K562 (cell line): Measurements from ENCODE around the gene VPS37D. TPM values are rescaled to one million over a fixed set of nuclear protein-coding genes. Genes with fewer than 3 reads are reported as not detected.
A peak's percentile ranks its signal among the peaks of the same experiment; 100 is the strongest.

ENCODE experiments used
- BRD4 ChIP-seq: fragments of 200-600 bp; sonication (generic); IDR thresholded peaks from 2 replicates; pipeline ENCODE4 v1.6.1; 2017; ENCODE audit warnings: inconsistent platforms
- ELF4 ChIP-seq: fragments of 450-650 bp; formaldehyde crosslinking; IDR thresholded peaks from 2 replicates; pipeline ENCODE4 v1.4.0; 2022; ENCODE audit warnings: missing genetic modification characterization
- GATA2 ChIP-seq: sonication (generic); formaldehyde crosslinking; IDR thresholded peaks from 2 replicates; pipeline ENCODE4 v1.4.0; 2020; ENCODE audit warnings: mild to moderate bottlenecking, missing genetic modification reagents
- GATAD2B ChIP-seq: fragments of 450-650 bp; IDR thresholded peaks from 2 replicates; pipeline ENCODE4 v1.6.1; 2017; ENCODE audit warnings: mild to moderate bottlenecking, borderline replicate concordance
- MED1 ChIP-seq: sonication (generic); formaldehyde crosslinking; IDR thresholded peaks from 2 replicates; pipeline ENCODE4 v1.8.1; 2023; ENCODE audit warnings: missing genetic modification reagents, borderline replicate concordance
- NR2C1 ChIP-seq, 2 experiments: fragments of 450-650 bp; IDR thresholded peaks; 2 replicates each; pipeline ENCODE4 v1.6.1; 2017; ENCODE audit warnings: mild to moderate bottlenecking in 2 of 2, antibody characterized with exemption in 1 of 2, inconsistent platforms in 1 of 2, missing compliant biosample characterization in 1 of 2, missing genetic modification characterization in 1 of 2
- NR3C1 ChIP-seq: sonication (generic); formaldehyde crosslinking; IDR thresholded peaks from 2 replicates; pipeline ENCODE4 v1.8.1; 2022; ENCODE audit warnings: missing genetic modification reagents
- POLR2H ChIP-seq: IDR thresholded peaks from 2 replicates; pipeline ENCODE4 v1.6.1; 2016; ENCODE audit warnings: missing genetic modification characterization, low read depth, mild to moderate bottlenecking, control low read depth, missing compliant biosample characterization, moderate library complexity
- SAFB2 ChIP-seq: fragments of 200-400 bp; formaldehyde crosslinking; IDR thresholded peaks from 2 replicates; pipeline ENCODE4 v1.6.1; 2018; ENCODE audit warnings: borderline replicate concordance, low read length, low read depth, moderate library complexity; ENCODE audit not compliant: severe bottlenecking
- SMAD4 ChIP-seq: fragments of 250-450 bp; sonication (Bioruptor Pico); conservative IDR thresholded peaks from 2 replicates; pipeline ENCODE4 v1.8.0; 2021; ENCODE audit warnings: inconsistent platforms, mild to moderate bottlenecking, moderate library complexity
- SMARCA5 ChIP-seq: fragments of 450-650 bp; IDR thresholded peaks from 2 replicates; pipeline ENCODE4 v1.6.1; 2016
- SRSF1 ChIP-seq: fragments of 200-400 bp; formaldehyde crosslinking; IDR thresholded peaks from 2 replicates; pipeline ENCODE4 v1.6.1; 2017; ENCODE audit warnings: mild to moderate bottlenecking, low read depth, low read length, moderate library complexity
- TAF9B ChIP-seq: fragments of 450-650 bp; IDR thresholded peaks from 2 replicates; pipeline ENCODE4 v1.6.1; 2018; ENCODE audit warnings: mild to moderate bottlenecking; ENCODE audit not compliant: partially characterized antibody
- TCF7 ChIP-seq: sonication (generic); IDR thresholded peaks from 2 replicates; pipeline ENCODE4 v1.6.1; 2016; ENCODE audit warnings: antibody characterized with exemption, borderline replicate concordance
- ZBTB43 ChIP-seq: sonication (generic); formaldehyde crosslinking; IDR thresholded peaks from 2 replicates; pipeline ENCODE4 v1.8.0; 2023; ENCODE audit warnings: mild to moderate bottlenecking, missing genetic modification reagents
- ZNF184 ChIP-seq: sonication (generic); formaldehyde crosslinking; IDR thresholded peaks from 2 replicates; pipeline ENCODE4 v1.5.0; 2020; ENCODE audit warnings: missing genetic modification reagents
- ZNF384 ChIP-seq: IDR thresholded peaks from 2 replicates; pipeline ENCODE4 v1.6.1; 2012; ENCODE audit warnings: low read depth, low read length, improper control_type of control experiment
- ZZZ3 ChIP-seq: fragments of 450-650 bp; IDR thresholded peaks from 2 replicates; pipeline ENCODE4 v1.6.1; 2016; ENCODE audit warnings: antibody characterized with exemption, mild to moderate bottlenecking, moderate library complexity
- polyA plus RNA-seq, 8 experiments: library from polyadenylated mRNA; depleted of rRNA in 4 of 8; stranded (reverse) in 5 of 8; unstranded in 3 of 8; fragments of >200 nt; fragmentation: Nextera tagmentation in 2 of 8; fragmentation: Illumina TruSeq in 1 of 8; extraction: Ambion mirVana in 2 of 8; extraction: Trizol in 1 of 8; gene quantifications; 2 replicates each; pipeline versions ENCODE4 v1.2.1 to v1.2.3, GENCODE V29; 2011 to 2014; ENCODE audit warnings: inconsistent platforms in 1 of 8, missing spikeins in 1 of 8
- total RNA-seq, 7 experiments: library from RNA; depleted of rRNA in 6 of 7; stranded (reverse); fragments of >200 nt in 6 of 7; fragmentation: Illumina TruSeq in 2 of 7; extraction: Trizol in 2 of 7; gene quantifications; 2 replicates each; pipeline versions ENCODE4 v1.2.1 to v1.2.3, GENCODE V29; 2011 to 2021; ENCODE audit warnings: low replicate concordance in 1 of 7
- TF ChIP-seq, protein P1 (sequence below): sonication (generic); formaldehyde crosslinking; IDR thresholded peaks from 2 replicates; pipeline ENCODE4 v1.8.0; 2022; ENCODE audit warnings: mild to moderate bottlenecking, missing genetic modification reagents
- TF ChIP-seq, protein P2 (sequence below): fragments of 250-450 bp; sonication (Bioruptor Pico); IDR thresholded peaks from 2 replicates; pipeline ENCODE4 v1.4.0; 2020; ENCODE audit warnings: mild to moderate bottlenecking

Gene VPS37D
- total and polyA plus RNA-seq, 9 of the 15 experiments (the other 6 are each of a cell fraction or from before 2014, with no cell fraction given): 0.25 to 2.3 (median 1.0) TPM; not detected in 3

DNA sequence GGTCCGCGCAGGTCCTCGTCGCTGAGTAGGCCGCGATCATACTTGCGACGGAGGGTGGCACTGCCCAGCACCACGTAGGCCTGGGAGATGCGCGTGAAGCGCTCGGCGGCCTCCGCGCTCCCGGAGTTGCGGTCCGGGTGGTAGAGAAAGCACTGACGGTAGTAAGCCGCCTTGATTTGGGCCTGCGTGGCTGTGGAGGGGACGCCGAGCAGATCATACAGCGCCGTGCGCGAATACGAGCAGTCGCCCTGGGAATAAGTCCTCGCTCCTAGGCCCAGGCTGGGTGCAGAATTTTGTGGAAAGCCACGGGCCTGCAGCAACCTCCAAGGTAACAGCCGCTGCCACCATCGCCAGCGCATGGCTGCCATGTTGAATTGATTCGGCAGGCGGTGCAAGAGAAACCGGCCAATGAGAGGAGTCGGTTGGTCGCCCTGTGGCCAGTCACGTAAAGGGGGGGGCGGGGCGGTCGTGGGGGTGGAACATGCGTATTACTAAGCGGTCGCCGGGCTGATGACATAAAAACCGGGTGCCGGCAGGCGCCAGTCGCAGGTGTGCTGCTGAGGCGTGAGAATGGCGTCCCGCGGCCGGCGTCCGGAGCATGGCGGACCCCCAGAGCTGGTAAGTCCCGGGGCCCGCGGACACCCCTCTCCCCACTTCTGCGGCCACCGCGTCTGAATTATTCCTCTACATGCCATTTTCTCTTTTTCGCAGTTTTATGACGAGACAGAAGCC, 15.6 kb downstream of the VPS37D start, which contains the start of the genes BUD23 and DNAJC30 (continued):
- TF ChIP-seq ZBTB43 (CRISPR knock-in tag) (no peak), SAFB2 (no peak), ZZZ3 (no peak), SMARCA5 (no peak), TAF9B (peak; percentile 91), TCF7 (no peak; the same call in 1 of the 2 replicates), BRD4 (no peak), ZNF184 (CRISPR knock-in tag) (no peak), ZNF384 (no peak), SMAD4 (0 out of 2 replicates have a peak, but pooled peaks have one; percentile 35), POLR2H (tag) (peak; percentile 74), SRSF1 (no peak), GATA2 (no peak), NR3C1 (CRISPR knock-in tag) (no peak), GATAD2B (no peak), NR2C1 (IDR thresholded peaks at IDR 0.05) (no peak), NR2C1 (tag; IDR thresholded peaks at IDR 0.05) (peak; percentile 17; the same call in 1 of the 2 replicates), ELF4 (CRISPR knock-in tag) (no peak), MED1 (CRISPR knock-in tag) (no peak)
- TF ChIP-seq, protein P1, sequence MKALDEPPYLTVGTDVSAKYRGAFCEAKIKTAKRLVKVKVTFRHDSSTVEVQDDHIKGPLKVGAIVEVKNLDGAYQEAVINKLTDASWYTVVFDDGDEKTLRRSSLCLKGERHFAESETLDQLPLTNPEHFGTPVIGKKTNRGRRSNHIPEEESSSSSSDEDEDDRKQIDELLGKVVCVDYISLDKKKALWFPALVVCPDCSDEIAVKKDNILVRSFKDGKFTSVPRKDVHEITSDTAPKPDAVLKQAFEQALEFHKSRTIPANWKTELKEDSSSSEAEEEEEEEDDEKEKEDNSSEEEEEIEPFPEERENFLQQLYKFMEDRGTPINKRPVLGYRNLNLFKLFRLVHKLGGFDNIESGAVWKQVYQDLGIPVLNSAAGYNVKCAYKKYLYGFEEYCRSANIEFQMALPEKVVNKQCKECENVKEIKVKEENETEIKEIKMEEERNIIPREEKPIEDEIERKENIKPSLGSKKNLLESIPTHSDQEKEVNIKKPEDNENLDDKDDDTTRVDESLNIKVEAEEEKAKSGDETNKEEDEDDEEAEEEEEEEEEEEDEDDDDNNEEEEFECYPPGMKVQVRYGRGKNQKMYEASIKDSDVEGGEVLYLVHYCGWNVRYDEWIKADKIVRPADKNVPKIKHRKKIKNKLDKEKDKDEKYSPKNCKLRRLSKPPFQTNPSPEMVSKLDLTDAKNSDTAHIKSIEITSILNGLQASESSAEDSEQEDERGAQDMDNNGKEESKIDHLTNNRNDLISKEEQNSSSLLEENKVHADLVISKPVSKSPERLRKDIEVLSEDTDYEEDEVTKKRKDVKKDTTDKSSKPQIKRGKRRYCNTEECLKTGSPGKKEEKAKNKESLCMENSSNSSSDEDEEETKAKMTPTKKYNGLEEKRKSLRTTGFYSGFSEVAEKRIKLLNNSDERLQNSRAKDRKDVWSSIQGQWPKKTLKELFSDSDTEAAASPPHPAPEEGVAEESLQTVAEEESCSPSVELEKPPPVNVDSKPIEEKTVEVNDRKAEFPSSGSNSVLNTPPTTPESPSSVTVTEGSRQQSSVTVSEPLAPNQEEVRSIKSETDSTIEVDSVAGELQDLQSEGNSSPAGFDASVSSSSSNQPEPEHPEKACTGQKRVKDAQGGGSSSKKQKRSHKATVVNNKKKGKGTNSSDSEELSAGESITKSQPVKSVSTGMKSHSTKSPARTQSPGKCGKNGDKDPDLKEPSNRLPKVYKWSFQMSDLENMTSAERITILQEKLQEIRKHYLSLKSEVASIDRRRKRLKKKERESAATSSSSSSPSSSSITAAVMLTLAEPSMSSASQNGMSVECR (CRISPR knock-in tag): peak; percentile 81; the same call in 1 of the 2 replicates
- TF ChIP-seq, protein P2, sequence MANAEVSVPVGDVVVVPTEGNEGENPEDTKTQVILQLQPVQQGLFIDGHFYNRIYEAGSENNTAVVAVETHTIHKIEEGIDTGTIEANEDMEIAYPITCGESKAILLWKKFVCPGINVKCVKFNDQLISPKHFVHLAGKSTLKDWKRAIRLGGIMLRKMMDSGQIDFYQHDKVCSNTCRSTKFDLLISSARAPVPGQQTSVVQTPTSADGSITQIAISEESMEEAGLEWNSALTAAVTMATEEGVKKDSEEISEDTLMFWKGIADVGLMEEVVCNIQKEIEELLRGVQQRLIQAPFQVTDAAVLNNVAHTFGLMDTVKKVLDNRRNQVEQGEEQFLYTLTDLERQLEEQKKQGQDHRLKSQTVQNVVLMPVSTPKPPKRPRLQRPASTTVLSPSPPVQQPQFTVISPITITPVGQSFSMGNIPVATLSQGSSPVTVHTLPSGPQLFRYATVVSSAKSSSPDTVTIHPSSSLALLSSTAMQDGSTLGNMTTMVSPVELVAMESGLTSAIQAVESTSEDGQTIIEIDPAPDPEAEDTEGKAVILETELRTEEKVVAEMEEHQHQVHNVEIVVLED (CRISPR knock-in tag): peak; percentile 70
